CD8-positive, alpha-beta memory T cell (primary cell): ENCODE data around the gene ITCH. TPM values are rescaled to one million over a fixed set of nuclear protein-coding genes. Genes with fewer than 3 reads are reported as not detected.
"Not testable (repeated sequence)": the region's sequence is repeated elsewhere in the genome, so short reads cannot be mapped to it uniquely, and the experiment has no call there.

Experiments used
- CTCF ChIA-PET: fragments of 350-600 bp; sonication (Branson Sonifier 250); formaldehyde crosslinking; loops from one replicate; lab custom pipeline; 2021; ENCODE audit warnings: antibody characterized with exemption; lab: Charles Lee
- POLR2A ChIA-PET: fragments of 350-600 bp; sonication (Branson Sonifier 250); formaldehyde crosslinking; loops from one replicate; lab custom pipeline; 2021; ENCODE audit warnings: antibody characterized with exemption; lab: Charles Lee
- DNase-seq, 5 donors: peaks; one replicate each; pipeline versions ENCODE4 v3.0.0 to v3.0.0-alpha.2; 2020 to 2022; ENCODE audit warnings: mixed read lengths in 1 of 5
- H3K27ac ChIP-seq: one replicate; pipeline ENCODE4 v1.7.0; 2013; ENCODE audit warnings: low read depth, mild to moderate bottlenecking, low read length, moderate library complexity
- H3K27me3 ChIP-seq: 2 replicates; pipeline ENCODE4 v1.7.0; 2013; ENCODE audit warnings: low read length, mild to moderate bottlenecking; ENCODE audit not compliant: insufficient read depth, poor library complexity, severe bottlenecking
- H3K36me3 ChIP-seq: 2 replicates; pipeline ENCODE4 v1.7.0; 2013; ENCODE audit warnings: mild to moderate bottlenecking, low read length, moderate library complexity; ENCODE audit not compliant: insufficient read depth
- H3K4me1 ChIP-seq: 2 replicates; pipeline ENCODE4 v1.7.0; 2013; ENCODE audit warnings: mild to moderate bottlenecking, low read length, moderate library complexity; ENCODE audit not compliant: insufficient read depth
- H3K4me3 ChIP-seq: 2 replicates; pipeline ENCODE4 v1.7.0; 2013; ENCODE audit warnings: mild to moderate bottlenecking, low read length
- H3K9me3 ChIP-seq: 2 replicates; pipeline ENCODE4 v1.7.0; 2013; ENCODE audit warnings: mild to moderate bottlenecking, low read length
- H3K27ac Mint-ChIP-seq, 8 donors: one replicate each; pipeline ENCODE4 v1.8.0; 2020 to 2021; ENCODE audit warnings: mixed read lengths in 8 of 8, mild to moderate bottlenecking in 6 of 8, inconsistent platforms in 3 of 8, moderate library complexity in 3 of 8
- H3K27me3 Mint-ChIP-seq, 2 donors: one replicate each; pipeline ENCODE4 v1.8.0; 2020 to 2021; ENCODE audit warnings: mixed read lengths in 2 of 2, mild to moderate bottlenecking in 1 of 2, moderate library complexity in 1 of 2
- H3K36me3 Mint-ChIP-seq, 3 donors: one replicate each; pipeline ENCODE4 v1.8.0; 2020 to 2021; ENCODE audit warnings: mixed read lengths in 3 of 3, inconsistent platforms in 1 of 3, mild to moderate bottlenecking in 1 of 3
- H3K4me1 Mint-ChIP-seq, 3 donors: one replicate each; pipeline ENCODE4 v1.8.0; 2020 to 2021; ENCODE audit warnings: mixed read lengths in 3 of 3, inconsistent platforms in 1 of 3, mild to moderate bottlenecking in 1 of 3
- H3K4me3 Mint-ChIP-seq, 7 donors: one replicate each; pipeline ENCODE4 v1.8.0; 2020 to 2021; ENCODE audit warnings: mixed read lengths in 7 of 7, mild to moderate bottlenecking in 6 of 7, moderate library complexity in 4 of 7, inconsistent platforms in 2 of 7
- H3K9me3 Mint-ChIP-seq, 5 donors: one replicate each; pipeline ENCODE4 v1.8.0; 2020 to 2022; ENCODE audit warnings: mixed read lengths in 5 of 5, mild to moderate bottlenecking in 3 of 5, moderate library complexity in 2 of 5, inconsistent platforms in 1 of 5
- polyA plus RNA-seq: library from polyadenylated mRNA; unstranded; fragments of 300-500 nt; fragmentation: Illumina TruSeq; gene quantifications from one replicate; pipeline ENCODE4 v1.2.3, GENCODE V29; 2021
- total RNA-seq, 2 experiments: library from RNA; stranded (reverse); gene quantifications; one replicate each; pipeline ENCODE4 v1.2.3, GENCODE V29; 2021

ITCH gene
- total and polyA plus RNA-seq, 3 experiments from 2014 or later = 38.0 to 51.7 (median 45.6) TPM

GRCh38 chr20:34337544-34337943 lies 25.5 kb upstream of the ITCH start:
- POLR2A ChIA-PET = interaction anchor here (0.5 kb wide), 1 partner anchor 71 kb away, joined by 4 read pairs; no protein-coding TSS in a partner anchor
- Histone ChIP-seq H3K27me3 (no peaks in the 10 kb centered on the region), H3K9me3 (no peaks in the 10 kb centered on the region), H3K27ac (no peak overlapping the region), H3K36me3 (no peaks in the 10 kb centered on the region), H3K4me1 (peaks cover 20% of the 10 kb centered on the region), H3K4me3 (no peak overlapping the region)
- CTCF ChIA-PET = interaction anchor here (2.5 kb wide), 1 partner anchor 25 kb away, joined by 10 read pairs; no protein-coding TSS in a partner anchor
- peak overlapping the region in 7 of 8 donors; percentile 83 to 95 (median 92) for H3K27ac Mint-ChIP-seq
- no peaks in the 10 kb centered on the region for H3K36me3 Mint-ChIP-seq
- DNase-seq = no peak
- peak overlapping the region in 6 of 7 donors; percentile 48 to 85 (median 77) for H3K4me3 Mint-ChIP-seq
- no peaks in the 10 kb centered on the region for H3K9me3 Mint-ChIP-seq
- peaks cover 7 to 45% (median 38%) of the 10 kb centered on the region in 3 donors for H3K4me1 Mint-ChIP-seq
- H3K27me3 Mint-ChIP-seq = no peaks in the 10 kb centered on the region

DNA sequence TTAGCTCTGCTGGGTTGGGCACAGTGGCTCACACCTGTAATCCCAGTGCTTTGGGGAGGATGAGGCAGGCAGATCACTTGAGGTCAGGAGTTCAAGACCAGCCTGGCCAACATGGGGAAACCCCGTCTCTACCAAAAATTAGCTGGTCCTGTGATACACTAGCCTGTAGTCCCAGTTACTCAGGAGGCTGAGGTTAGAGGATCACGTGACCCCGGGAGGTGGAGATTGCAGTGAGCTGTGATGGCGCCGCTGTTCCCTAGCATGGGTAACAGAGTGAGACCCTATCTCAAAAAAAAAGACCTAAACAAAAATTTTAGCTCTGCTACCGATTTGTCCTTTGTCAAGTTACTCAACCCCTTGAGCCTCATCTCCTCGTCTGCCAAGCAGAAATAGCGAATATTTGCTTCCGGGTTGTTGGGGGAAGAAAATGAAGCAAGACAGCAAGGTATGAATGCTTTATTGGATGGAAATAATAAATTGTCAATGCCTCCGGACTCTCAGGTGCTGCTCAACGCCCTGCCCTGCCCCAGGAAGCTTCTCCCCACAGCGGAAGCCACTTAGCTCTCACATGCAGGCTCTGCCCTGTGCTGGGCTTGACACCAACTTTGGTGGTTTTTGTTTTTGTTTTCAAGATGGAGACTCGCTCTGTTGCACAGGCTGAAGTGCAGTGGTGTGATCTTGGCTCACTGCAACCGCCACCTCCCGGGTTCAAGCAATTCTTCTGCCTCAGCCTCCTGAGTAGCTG lies 24.9 kb upstream of the ITCH start:
- H3K9me3 ChIP-seq = no peaks in the 10 kb centered on the region
- peak in 2 of 5 donors; percentile 24 to 66 for DNase-seq
- H3K36me3 Mint-ChIP-seq = no peaks in the 10 kb centered on the region
- peak overlapping the region; percentile 29 for H3K27ac ChIP-seq
- CTCF ChIA-PET = interaction anchor here (0.8 to 2.5 kb wide), 3 partner anchors 11 to 25 kb away, joined by 3 to 10 read pairs (median 4); no protein-coding TSS in a partner anchor
- H3K4me1 Mint-ChIP-seq = peaks cover 7 to 45% (median 38%) of the 10 kb centered on the region in 3 donors
- no peak overlapping the region for H3K4me3 ChIP-seq
- POLR2A ChIA-PET = no interaction called here
- peaks cover 20% of the 10 kb centered on the region for H3K4me1 ChIP-seq
- no peaks in the 10 kb centered on the region for H3K27me3 Mint-ChIP-seq
- H3K27me3 ChIP-seq = no peaks in the 10 kb centered on the region
- H3K36me3 ChIP-seq = no peaks in the 10 kb centered on the region
- H3K9me3 Mint-ChIP-seq = no peaks in the 10 kb centered on the region
- H3K27ac Mint-ChIP-seq = peak overlapping the region in 7 of 8 donors; percentile 83 to 95 (median 92)
- peak overlapping the region in 6 of 7 donors; percentile 48 to 89 (median 78) for H3K4me3 Mint-ChIP-seq

DNA sequence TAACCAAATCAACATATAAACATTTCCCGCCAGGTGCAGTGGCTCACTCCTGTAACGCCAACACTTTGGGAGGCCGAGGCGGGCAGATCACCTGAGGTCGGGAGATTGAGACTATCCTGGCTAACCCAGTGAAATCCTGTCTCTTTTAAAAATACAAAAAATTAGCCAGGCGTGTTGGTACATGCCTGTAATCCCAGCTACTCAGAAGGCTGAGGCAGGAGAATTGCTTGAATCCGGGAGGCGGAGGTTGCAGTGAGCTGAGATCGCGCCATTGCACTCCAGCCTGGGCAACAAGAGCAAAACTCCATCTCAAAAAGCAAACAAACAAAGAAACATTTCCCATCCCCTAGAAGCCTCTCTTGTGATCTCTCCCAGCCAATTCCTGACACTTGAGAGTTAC lies 22.3 kb upstream of the ITCH start:
- peaks cover 6 to 37% (median 28%) of the 10 kb centered on the region in 3 donors for H3K4me1 Mint-ChIP-seq
- H3K36me3 Mint-ChIP-seq, H3K4me3 ChIP-seq, H3K9me3 Mint-ChIP-seq, H3K27me3 Mint-ChIP-seq, H3K27me3 ChIP-seq, H3K27ac Mint-ChIP-seq, H3K36me3 ChIP-seq, DNase-seq, H3K9me3 ChIP-seq, H3K27ac ChIP-seq, H3K4me3 Mint-ChIP-seq, CTCF ChIA-PET: not testable (repeated sequence)
- peaks cover 18% of the 10 kb centered on the region for H3K4me1 ChIP-seq
- POLR2A ChIA-PET = interaction anchor here (0.7 kb wide), 1 partner anchor 13 kb away, joined by 3 read pairs; no protein-coding TSS in a partner anchor

DNA sequence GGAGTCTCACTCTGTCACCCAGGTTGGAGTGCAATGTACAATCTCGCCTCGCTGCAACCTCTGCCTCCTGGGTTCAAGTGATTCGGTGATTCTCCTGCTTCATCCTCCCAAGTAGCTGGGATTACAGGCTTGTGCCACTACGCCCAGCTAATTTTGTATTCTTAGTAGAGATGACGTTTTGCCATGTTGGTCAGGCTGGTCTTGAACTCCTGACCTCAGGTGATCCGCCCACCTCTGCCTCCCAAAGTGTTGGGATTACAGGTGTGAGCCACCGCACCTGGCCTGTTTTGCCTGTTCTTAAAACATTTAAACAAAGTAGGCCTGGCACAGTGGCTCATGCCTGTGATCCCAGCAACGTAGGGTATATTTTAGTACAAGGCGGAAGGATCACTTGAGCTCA lies 21.9 kb upstream of the ITCH start:
- peaks cover 4 to 33% (median 23%) of the 10 kb centered on the region in 3 donors for H3K4me1 Mint-ChIP-seq
- H3K4me1 ChIP-seq = peaks cover 13% of the 10 kb centered on the region
- CTCF ChIA-PET, H3K36me3 ChIP-seq, H3K36me3 Mint-ChIP-seq, H3K27me3 ChIP-seq, H3K9me3 Mint-ChIP-seq, H3K4me3 ChIP-seq, H3K27me3 Mint-ChIP-seq, H3K27ac Mint-ChIP-seq, POLR2A ChIA-PET, H3K9me3 ChIP-seq, H3K4me3 Mint-ChIP-seq, H3K27ac ChIP-seq, DNase-seq: not testable (repeated sequence)

DNA sequence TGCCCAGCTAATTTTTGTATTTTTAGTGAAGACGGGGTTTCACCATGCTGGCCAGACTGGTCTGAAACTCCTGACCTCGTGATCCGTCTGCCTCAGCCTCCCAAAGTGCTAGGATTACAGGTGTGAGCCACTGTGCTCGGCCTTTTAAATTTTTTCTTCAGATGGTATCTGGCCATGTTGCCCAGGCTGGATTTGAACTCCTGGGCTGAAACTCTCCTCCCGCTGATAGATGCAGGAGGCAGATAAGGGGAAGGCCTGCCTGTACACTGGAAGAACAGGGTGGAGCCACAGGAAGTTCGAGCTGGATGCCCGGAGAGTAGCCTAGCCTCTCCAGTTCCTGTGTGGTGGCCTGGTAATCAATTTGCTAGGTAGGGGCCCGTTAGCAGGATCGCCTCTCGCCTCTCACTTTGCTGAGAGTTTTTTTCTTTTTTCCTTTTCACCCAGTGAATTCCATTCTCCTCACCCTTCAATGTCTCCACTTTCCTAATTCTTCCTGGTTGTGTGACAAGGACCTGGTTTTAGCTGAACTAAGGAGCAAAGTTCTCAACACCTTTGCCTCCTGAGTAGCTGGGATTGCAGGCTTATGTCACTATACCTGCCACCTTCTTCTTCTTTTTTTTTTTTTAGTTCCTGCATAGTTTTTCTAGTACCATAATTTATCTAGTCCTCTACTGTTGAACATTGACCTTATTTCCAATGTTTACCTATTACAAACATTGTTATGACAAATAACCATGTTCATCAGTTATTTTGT lies 19.4 kb upstream of the ITCH start:
- Histone ChIP-seq H3K9me3 (no peaks in the 10 kb centered on the region), H3K4me1 (no peaks in the 10 kb centered on the region), H3K4me3 (no peak overlapping the region), H3K27ac (no peak overlapping the region), H3K36me3 (no peaks in the 10 kb centered on the region), H3K27me3 (no peaks in the 10 kb centered on the region)
- ChIA-PET POLR2A (no interaction called here), CTCF (no interaction called here)
- peaks cover 0 to 10% (median 6%) of the 10 kb centered on the region in 3 donors for H3K4me1 Mint-ChIP-seq
- no peaks in the 10 kb centered on the region for H3K9me3 Mint-ChIP-seq
- no peaks in the 10 kb centered on the region for H3K27me3 Mint-ChIP-seq
- DNase-seq = no peak
- no peaks in the 10 kb centered on the region for H3K36me3 Mint-ChIP-seq
- peak overlapping the region in 3 of 8 donors; percentile 35 to 47 (median 44) for H3K27ac Mint-ChIP-seq
- H3K4me3 Mint-ChIP-seq = no peak overlapping the region

DNA sequence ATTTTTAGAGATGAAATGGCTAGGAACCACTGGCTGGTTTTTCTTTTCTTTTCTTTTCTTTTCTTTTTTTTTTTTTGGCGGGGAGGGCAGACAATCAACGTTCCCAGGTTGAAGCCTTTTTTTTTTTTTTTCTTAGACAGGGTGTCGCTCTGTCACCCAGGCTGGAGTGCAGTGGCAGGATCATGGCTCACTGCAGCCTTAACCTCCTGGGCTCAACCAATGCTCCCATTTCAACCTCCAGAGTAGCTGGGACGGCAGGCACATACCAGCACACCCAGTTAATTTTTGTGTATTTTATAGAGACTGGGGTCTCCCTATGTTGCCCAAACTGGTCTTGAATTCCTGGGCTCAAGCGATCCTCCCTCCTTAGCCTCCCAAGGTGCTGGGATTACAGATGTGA lies 18.8 kb upstream of the ITCH start:
- Histone ChIP-seq H3K36me3 (no peaks in the 10 kb centered on the region), H3K9me3 (no peaks in the 10 kb centered on the region), H3K4me3 (no peak overlapping the region), H3K27ac (no peak overlapping the region), H3K4me1 (no peaks in the 10 kb centered on the region), H3K27me3 (no peaks in the 10 kb centered on the region)
- no peak overlapping the region for H3K4me3 Mint-ChIP-seq
- peaks cover 0 to 10% (median 5%) of the 10 kb centered on the region in 3 donors for H3K4me1 Mint-ChIP-seq
- no peaks in the 10 kb centered on the region for H3K9me3 Mint-ChIP-seq
- H3K36me3 Mint-ChIP-seq = no peaks in the 10 kb centered on the region
- ChIA-PET POLR2A (no interaction called here), CTCF (no interaction called here)
- no peaks in the 10 kb centered on the region for H3K27me3 Mint-ChIP-seq
- no peak for DNase-seq
- H3K27ac Mint-ChIP-seq = peak overlapping the region in 2 of 8 donors; percentile 47 to 54

GRCh38 chr20:34345402-34345736 lies 17.7 kb upstream of the ITCH start:
- Mint-ChIP-seq H3K36me3 (no peaks in the 10 kb centered on the region), H3K27me3 (no peaks in the 10 kb centered on the region), H3K27ac (no peak overlapping the region), H3K4me1 (peaks cover 0 to 12% (median 5%) of the 10 kb centered on the region in 3 donors), H3K9me3 (no peaks in the 10 kb centered on the region), H3K4me3 (no peak overlapping the region)
- ChIA-PET CTCF (interaction anchor here (1.3 kb wide), 1 partner anchor 33 kb away, joined by 4 read pairs; no protein-coding TSS in a partner anchor), POLR2A (no interaction called here)
- H3K9me3 ChIP-seq = no peaks in the 10 kb centered on the region
- no peaks in the 10 kb centered on the region for H3K27me3 ChIP-seq
- H3K4me1 ChIP-seq = no peaks in the 10 kb centered on the region
- H3K4me3 ChIP-seq = no peak overlapping the region
- no peak overlapping the region for H3K27ac ChIP-seq
- no peaks in the 10 kb centered on the region for H3K36me3 ChIP-seq
- DNase-seq = no peak
